NB4 (cell line): ENCODE results near the gene RTBDN.

Experiments
- DNase-seq: peaks from one replicate; pipeline ENCODE4 v3.0.0; 2010; ENCODE audit warnings: low read depth
- H3K4me3 ChIP-seq: one replicate; pipeline ENCODE4 v1.5.1; 2011; ENCODE audit warnings: mild to moderate bottlenecking, low read depth, low read length, moderate library complexity
- MAX ChIP-seq: IDR thresholded peaks from 2 replicates; pipeline ENCODE4 v1.6.1; 2011; ENCODE audit warnings: low read depth, low read length
- MYC ChIP-seq: IDR thresholded peaks from 2 replicates; pipeline ENCODE4 v1.6.1; 2011; ENCODE audit warnings: low read depth, low read length
- POLR2A ChIP-seq: IDR thresholded peaks from 2 replicates; pipeline ENCODE4 v1.6.1; 2011; ENCODE audit warnings: mild to moderate bottlenecking; ENCODE audit not compliant: insufficient read length; ENCODE audit errors: extremely low read depth
- TF ChIP-seq, protein P1 (sequence below): IDR thresholded peaks from one replicate; pipeline ENCODE4 v1.5.1; 2012; ENCODE audit warnings: low read depth, low read length

Gene RTBDN

DNA sequence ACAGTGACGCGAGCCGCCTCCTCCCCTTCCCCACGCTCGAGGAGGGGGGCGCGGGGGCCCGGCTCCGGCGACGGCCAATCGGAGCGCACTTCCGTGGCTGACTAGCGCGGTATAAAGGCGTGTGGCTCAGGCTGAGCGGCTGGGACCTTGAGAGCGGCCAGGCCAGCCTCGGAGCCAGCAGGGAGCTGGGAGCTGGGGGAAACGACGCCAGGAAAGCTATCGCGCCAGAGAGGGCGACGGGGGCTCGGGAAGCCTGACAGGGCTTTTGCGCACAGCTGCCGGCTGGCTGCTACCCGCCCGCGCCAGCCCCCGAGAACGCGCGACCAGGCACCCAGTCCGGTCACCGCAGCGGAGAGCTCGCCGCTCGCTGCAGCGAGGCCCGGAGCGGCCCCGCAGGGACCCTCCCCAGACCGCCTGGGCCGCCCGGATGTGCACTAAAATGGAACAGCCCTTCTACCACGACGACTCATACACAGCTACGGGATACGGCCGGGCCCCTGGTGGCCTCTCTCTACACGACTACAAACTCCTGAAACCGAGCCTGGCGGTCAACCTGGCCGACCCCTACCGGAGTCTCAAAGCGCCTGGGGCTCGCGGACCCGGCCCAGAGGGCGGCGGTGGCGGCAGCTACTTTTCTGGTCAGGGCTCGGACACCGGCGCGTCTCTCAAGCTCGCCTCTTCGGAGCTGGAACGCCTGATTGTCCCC is 42.9 kb downstream of the RTBDN start, which contains the start of gene JUNB:
TSS of gene JUNB (plus strand) at position 142 of the 706 bp plus-strand sequence. CDS start at position 428, 286 bp downstream.
- TF ChIP-seq POLR2A = peak; percentile 100
- peak; percentile 46; the same call in 1 of the 2 replicates for TF ChIP-seq MYC
- TF ChIP-seq, protein P1, sequence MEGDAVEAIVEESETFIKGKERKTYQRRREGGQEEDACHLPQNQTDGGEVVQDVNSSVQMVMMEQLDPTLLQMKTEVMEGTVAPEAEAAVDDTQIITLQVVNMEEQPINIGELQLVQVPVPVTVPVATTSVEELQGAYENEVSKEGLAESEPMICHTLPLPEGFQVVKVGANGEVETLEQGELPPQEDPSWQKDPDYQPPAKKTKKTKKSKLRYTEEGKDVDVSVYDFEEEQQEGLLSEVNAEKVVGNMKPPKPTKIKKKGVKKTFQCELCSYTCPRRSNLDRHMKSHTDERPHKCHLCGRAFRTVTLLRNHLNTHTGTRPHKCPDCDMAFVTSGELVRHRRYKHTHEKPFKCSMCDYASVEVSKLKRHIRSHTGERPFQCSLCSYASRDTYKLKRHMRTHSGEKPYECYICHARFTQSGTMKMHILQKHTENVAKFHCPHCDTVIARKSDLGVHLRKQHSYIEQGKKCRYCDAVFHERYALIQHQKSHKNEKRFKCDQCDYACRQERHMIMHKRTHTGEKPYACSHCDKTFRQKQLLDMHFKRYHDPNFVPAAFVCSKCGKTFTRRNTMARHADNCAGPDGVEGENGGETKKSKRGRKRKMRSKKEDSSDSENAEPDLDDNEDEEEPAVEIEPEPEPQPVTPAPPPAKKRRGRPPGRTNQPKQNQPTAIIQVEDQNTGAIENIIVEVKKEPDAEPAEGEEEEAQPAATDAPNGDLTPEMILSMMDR = no peak
- peak; percentile 90; the same call in 1 of the 2 replicates for TF ChIP-seq MAX
- peak; percentile 98 for DNase-seq
- H3K4me3 ChIP-seq = peak within 1 kb of the TSS; percentile 78

GRCh38 chr19:12790628-12791344 is 43.6 kb downstream of the RTBDN start:
- TF ChIP-seq POLR2A (no peak), MAX (no peak; the same call in 1 of the 2 replicates), MYC (no peak)
- TF ChIP-seq, protein P1 = no peak
- H3K4me3 ChIP-seq = peak overlapping the region; percentile 57
- no peak for DNase-seq

DNA sequence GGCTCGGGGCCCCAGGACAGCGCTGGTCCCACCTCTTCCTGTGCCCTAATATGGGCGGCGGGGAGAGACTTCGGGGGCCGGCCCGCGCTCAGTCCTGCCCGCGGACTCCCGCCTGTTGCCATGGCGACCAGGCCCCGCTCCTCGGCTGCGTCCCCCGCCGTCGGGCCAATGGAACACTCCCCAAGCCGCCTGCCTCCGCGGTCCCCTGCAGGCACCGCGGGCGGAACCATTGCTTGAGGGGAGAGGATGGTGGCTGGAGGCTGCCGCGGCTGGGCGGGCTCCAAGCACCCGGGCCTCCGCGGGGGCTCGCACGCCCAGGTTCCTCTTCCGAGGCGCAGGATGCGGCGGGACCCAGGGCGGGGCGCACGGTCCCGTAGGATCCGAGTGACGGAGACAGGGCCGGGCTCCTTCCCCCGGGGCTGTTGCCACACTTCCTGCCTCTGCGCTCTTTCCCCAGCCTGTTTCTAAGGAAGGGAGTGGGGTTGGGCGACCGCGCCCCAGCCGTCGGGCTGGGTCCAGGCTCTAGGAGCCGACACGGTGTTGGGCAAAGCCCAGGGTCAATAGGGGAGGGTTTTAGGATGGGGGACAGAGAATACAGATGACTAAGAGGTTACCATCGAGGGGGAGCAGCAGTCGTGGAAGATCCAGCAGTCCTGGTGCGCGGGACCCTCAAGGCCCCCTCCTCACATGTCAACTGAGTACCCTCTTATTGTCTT is 44.3 kb downstream of the RTBDN start:
- H3K4me3 ChIP-seq = peak overlapping the region; percentile 57
- DNase-seq = peak; percentile 99
- TF ChIP-seq, protein P1 = no peak
- peak; percentile 85 for TF ChIP-seq MYC
- peak; percentile 23 for TF ChIP-seq POLR2A
- peak; percentile 55 for TF ChIP-seq MAX

DNA sequence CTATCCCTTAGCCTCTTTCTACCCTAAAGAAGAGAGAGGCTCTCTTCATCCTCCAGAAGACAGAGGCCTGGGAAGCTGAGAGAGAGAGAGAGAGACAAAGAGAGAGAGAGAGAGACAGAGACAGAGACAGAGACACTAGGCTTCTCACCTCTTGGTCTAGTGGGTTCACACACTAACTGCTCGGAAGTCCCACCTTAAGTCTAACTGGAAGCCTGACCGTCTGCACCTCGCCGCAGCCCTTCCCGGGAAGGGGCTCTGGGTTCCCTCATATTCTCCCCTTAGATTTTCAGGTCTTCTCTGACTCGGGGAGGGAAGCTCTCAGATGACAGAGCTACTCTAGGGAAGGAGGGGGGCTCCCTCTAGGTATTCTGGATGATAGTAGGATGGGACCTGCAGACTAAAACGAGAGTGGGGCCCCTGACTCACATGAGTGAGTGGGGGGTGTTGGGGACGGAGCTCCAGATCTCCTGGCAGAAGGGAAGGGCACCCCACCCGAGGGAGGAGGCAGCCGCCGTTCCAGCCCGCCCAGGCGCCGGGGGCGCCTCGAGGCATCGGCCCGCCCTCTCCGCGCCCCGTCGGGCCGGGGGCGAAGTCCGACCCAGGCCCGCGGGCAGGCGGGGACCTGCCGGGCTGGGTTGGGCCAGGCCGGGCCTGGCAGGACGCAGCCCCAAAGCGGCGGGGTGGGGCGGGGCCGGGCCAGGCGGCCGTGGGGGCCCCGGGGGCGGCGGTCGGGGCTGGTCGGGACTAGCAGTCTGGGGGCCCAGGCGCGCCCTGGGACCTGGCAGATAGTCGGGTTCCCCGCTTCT is 45.1 kb downstream of the RTBDN start:
- no peak for TF ChIP-seq MAX
- no peak for TF ChIP-seq POLR2A
- TF ChIP-seq, protein P1 = no peak
- no peak for TF ChIP-seq MYC
- no peak for DNase-seq
- H3K4me3 ChIP-seq = peak overlapping the region; percentile 56

- DNase-seq = peak; percentile 69
- peak overlapping the region; percentile 56 for H3K4me3 ChIP-seq
- TF ChIP-seq, protein P1 = no peak
- no peak; the same call in 1 of the 2 replicates for TF ChIP-seq MAX
- no peak for TF ChIP-seq MYC
- no peak for TF ChIP-seq POLR2A
These were observed 45.7 kb downstream of the RTBDN start for GRCh38 chr19:12788682-12789097.
